Choroid plexus epithelial cell (primary cell): Measurements from ENCODE around the gene GLYATL3.
A peak's percentile ranks its signal among the peaks of the same experiment; 100 is the strongest.
"Not testable (repeated sequence)": the region's sequence is repeated elsewhere in the genome, so short reads cannot be mapped to it uniquely, and the experiment has no call there.

Experiments used
- DNase-seq: peaks from one replicate; pipeline ENCODE4 v3.0.0-alpha.2; 2010; ENCODE audit warnings: low read depth
- H3K4me3 ChIP-seq: 2 replicates; pipeline ENCODE4 v1.5.1; 2011; ENCODE audit warnings: low read depth, mild to moderate bottlenecking, control low read depth, low read length, moderate library complexity
- TF ChIP-seq, protein P1 (sequence below): conservative IDR thresholded peaks from 2 replicates; pipeline ENCODE4 v1.5.1; 2011; ENCODE audit warnings: low read depth, mild to moderate bottlenecking, control low read depth, inconsistent platforms, low read length, moderate library complexity

The GLYATL3 gene

GRCh38 chr6:49462927-49463611, 36.7 kb upstream of the GLYATL3 start, which contains the start of the genes CENPQ and MMUT:
CENPQ (plus strand) TSS chr6:49463370; CDS start chr6:49470177, 6,807 bp downstream.
MMUT (minus strand) TSS chr6:49463253; CDS start chr6:49459466, 3,787 bp downstream.
- peak; percentile 95 for DNase-seq
- TF ChIP-seq, protein P1, sequence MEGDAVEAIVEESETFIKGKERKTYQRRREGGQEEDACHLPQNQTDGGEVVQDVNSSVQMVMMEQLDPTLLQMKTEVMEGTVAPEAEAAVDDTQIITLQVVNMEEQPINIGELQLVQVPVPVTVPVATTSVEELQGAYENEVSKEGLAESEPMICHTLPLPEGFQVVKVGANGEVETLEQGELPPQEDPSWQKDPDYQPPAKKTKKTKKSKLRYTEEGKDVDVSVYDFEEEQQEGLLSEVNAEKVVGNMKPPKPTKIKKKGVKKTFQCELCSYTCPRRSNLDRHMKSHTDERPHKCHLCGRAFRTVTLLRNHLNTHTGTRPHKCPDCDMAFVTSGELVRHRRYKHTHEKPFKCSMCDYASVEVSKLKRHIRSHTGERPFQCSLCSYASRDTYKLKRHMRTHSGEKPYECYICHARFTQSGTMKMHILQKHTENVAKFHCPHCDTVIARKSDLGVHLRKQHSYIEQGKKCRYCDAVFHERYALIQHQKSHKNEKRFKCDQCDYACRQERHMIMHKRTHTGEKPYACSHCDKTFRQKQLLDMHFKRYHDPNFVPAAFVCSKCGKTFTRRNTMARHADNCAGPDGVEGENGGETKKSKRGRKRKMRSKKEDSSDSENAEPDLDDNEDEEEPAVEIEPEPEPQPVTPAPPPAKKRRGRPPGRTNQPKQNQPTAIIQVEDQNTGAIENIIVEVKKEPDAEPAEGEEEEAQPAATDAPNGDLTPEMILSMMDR: no peak
- peak within 1 kb of the TSS; percentile 83 for H3K4me3 ChIP-seq

GRCh38 chr6:49463612-49463967, 36.1 kb upstream of the GLYATL3 start:
- TF ChIP-seq, protein P1: no peak

DNA sequence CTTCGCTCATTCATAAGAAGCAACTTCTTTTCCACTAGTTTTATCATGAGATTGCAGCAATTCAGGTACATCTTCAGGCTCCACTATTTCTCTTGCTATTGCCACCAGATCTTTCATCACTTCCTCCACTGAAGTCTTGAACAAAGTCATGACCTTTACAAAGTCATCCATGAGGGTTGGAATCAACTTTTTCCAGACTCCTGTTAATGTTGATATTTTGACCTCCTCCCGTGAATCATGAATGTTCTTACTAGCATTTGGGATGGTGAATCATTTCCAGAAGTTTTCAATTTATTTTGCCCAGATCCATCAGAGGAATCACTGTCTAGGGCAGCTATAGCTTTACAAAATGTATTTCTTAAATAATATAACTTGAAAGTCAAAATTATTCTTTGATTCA, 35.0 kb upstream of the GLYATL3 start:
- no peak for DNase-seq
- TF ChIP-seq, protein P1: no peak
- no peak overlapping the region for H3K4me3 ChIP-seq

More at GRCh38 chr6:49463612-49463967, 36.1 kb upstream of the GLYATL3 start:
- no peak for DNase-seq
- H3K4me3 ChIP-seq: peak overlapping the region; percentile 83

DNA sequence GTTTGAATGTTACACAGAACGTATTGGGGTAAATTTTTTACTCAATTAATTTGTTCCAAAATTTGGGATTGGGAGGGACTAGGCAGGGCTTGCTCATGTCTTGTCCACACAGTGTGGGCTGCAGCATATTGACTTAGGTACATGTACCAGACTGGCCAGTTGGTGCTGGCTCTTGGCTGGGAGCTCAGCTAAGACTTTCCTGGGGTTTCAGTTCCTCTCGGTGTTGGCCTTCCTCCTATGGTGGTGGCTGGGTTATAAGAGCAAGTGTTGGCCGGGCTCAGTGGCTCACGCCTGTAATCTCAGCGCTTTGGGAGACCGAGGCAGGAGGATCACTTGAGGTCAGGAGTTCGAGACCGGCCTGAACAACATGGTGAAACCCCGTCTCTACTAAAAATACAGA, 31.7 kb upstream of the GLYATL3 start:
- H3K4me3 ChIP-seq: no peak overlapping the region
- TF ChIP-seq, protein P1: no peak
- DNase-seq: no peak

GRCh38 chr6:49476564-49476963, 23.2 kb upstream of the GLYATL3 start:
- H3K4me3 ChIP-seq, DNase-seq: not testable (repeated sequence)

- TF ChIP-seq, protein P1: no peak
- DNase-seq: peak; percentile 25
- H3K4me3 ChIP-seq: no peak overlapping the region
These were observed 20.3 kb upstream of the GLYATL3 start for GRCh38 chr6:49479308-49479970.

- DNase-seq, H3K4me3 ChIP-seq: not testable (repeated sequence)
These were observed 17.9 kb upstream of the GLYATL3 start for GRCh38 chr6:49481846-49482245.

DNA sequence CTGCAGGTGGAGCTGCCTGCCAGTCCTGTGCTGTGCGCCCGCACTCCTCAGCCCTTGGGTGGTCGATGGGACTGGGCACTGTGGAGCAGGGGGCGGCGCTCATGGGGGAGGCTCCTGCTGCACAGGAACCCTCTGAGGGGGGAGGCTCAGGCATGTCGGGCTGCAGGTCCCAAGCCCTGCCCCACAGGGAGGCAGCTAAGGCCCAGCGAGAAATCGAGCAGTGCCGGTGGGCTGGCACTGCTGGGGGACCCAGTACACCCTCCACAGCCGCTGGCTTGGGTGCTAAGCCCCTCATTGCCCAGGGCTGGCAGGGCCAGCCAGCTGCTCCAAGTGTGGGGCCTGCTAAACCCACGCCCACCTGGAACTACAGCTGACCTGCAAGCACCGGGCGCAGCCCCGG, 16.3 kb upstream of the GLYATL3 start:
- not testable (repeated sequence) for H3K4me3 ChIP-seq, DNase-seq
